Smooth muscle cell (in vitro differentiated cells): ENCODE results near the gene FMN2. TPM values are rescaled to one million over a fixed set of nuclear protein-coding genes. Genes with fewer than 3 reads are reported as not detected.

Experiments used
- DNase-seq: peaks from one replicate; lab custom pipeline; 2025; ENCODE audit not compliant: unreplicated experiment; lab: John Stamatoyannopoulos, UW
- H2AFZ ChIP-seq: fragments of 200-600 bp; sonication (generic); 2 replicates; pipeline ENCODE4 v1.6.0; 2016; ENCODE audit warnings: antibody characterized with exemption, low read depth, mild to moderate bottlenecking
- H3F3A ChIP-seq: fragments of 200-600 bp; sonication (generic); 2 replicates; pipeline ENCODE4 v1.6.0; 2017; ENCODE audit warnings: antibody characterized with exemption, low read depth
- H3K27ac ChIP-seq: fragments of 200-600 bp; sonication (generic); 2 replicates; pipeline ENCODE4 v1.5.1; 2016; ENCODE audit warnings: low read depth, mild to moderate bottlenecking
- H3K27me3 ChIP-seq: fragments of 200-600 bp; sonication (generic); 2 replicates; pipeline ENCODE4 v1.6.1; 2016; ENCODE audit warnings: low read depth, mild to moderate bottlenecking
- H3K36me3 ChIP-seq: fragments of 200-600 bp; sonication (generic); 2 replicates; pipeline ENCODE4 v1.5.1; 2016; ENCODE audit warnings: low read depth
- H3K4me1 ChIP-seq: fragments of 200-600 bp; sonication (generic); 2 replicates; pipeline ENCODE4 v1.5.1; 2016; ENCODE audit warnings: low read depth
- H3K4me2 ChIP-seq: fragments of 200-600 bp; sonication (generic); 2 replicates; pipeline ENCODE4 v1.6.0; 2016; ENCODE audit warnings: mild to moderate bottlenecking
- H3K4me3 ChIP-seq: fragments of 200-600 bp; sonication (generic); 2 replicates; pipeline ENCODE4 v1.5.1; 2016; ENCODE audit warnings: mild to moderate bottlenecking
- H3K79me2 ChIP-seq: fragments of 200-600 bp; sonication (generic); 2 replicates; pipeline ENCODE4 v1.6.0; 2016; ENCODE audit warnings: low read depth, mild to moderate bottlenecking
- H3K9ac ChIP-seq: fragments of 200-600 bp; sonication (generic); 2 replicates; pipeline ENCODE4 v1.6.0; 2016; ENCODE audit warnings: low read depth
- H3K9me3 ChIP-seq: fragments of 200-600 bp; sonication (generic); replicated peaks from 2 replicates; pipeline ENCODE4 v1.5.1; 2016; ENCODE audit warnings: low read depth
- H4K20me1 ChIP-seq: fragments of 200-600 bp; sonication (generic); 2 replicates; pipeline ENCODE4 v1.6.0; 2016; ENCODE audit warnings: low read depth
- WGBS: methylation state at CpG from one replicate; pipeline ENCODE4 v1.1.7; 2016; ENCODE audit warnings: low lambda C conversion rate; 5-methylcytosine and 5-hydroxymethylcytosine counted together
- polyA plus RNA-seq: library from polyadenylated mRNA; unstranded; fragments of >200 nt; fragmentation: Nextera tagmentation; extraction: Ambion mirVana; gene quantifications from 2 replicates; pipeline ENCODE4 v1.2.1, GENCODE V29; 2016
- total RNA-seq: library from RNA; depleted of rRNA; stranded (reverse); fragments of >200 nt; gene quantifications from 2 replicates; pipeline ENCODE4 v1.2.3, GENCODE V29; 2014
- TF ChIP-seq, protein P1 (sequence below): fragments of 200-600 bp; sonication (generic); IDR thresholded peaks from 2 replicates; pipeline ENCODE4 v1.5.1; 2017; ENCODE audit warnings: borderline replicate concordance, mild to moderate bottlenecking, antibody characterized with exemption; ENCODE audit not compliant: insufficient read depth, poor library complexity, severe bottlenecking

FMN2 gene
- total and polyA plus RNA-seq, 2 experiments from 2014 or later, result 1.9 to 6.2 TPM

DNA sequence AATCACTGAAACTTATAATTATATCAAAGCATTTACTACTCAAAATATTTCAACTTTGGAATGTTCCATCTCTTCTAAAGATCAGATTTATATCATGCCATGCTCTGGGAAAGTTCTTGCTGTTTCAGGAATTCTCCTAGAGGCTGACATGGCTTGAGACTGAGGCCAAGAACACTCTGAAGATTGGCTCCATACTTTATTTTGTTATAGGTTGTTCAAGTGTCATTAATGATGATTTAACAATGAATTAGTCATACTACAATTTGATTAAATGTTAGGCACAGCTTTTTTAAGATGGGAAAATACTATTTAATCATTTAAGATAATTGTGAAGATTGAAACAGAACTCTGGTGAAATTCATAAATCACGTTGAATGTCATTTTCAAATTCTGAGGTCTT lies 264.9 kb downstream of the FMN2 start:
- no peaks in the 10 kb centered on the region for H3K27me3 ChIP-seq
- WGBS, result 87% methylated on average over 1 of the region's 1 CpG
- H3K9me3 ChIP-seq, result no peaks in the 10 kb centered on the region
- H3K9ac ChIP-seq, result no peak overlapping the region
- H3K27ac ChIP-seq, result peak overlapping the region; percentile 40
- no peaks in the 10 kb centered on the region for H3K36me3 ChIP-seq
- no peak overlapping the region for H2AFZ ChIP-seq
- DNase-seq, result no peak
- no peak overlapping the region for H3K4me3 ChIP-seq
- peaks cover 6% of the 10 kb centered on the region for H3K4me1 ChIP-seq
- H3K79me2 ChIP-seq, result no peaks in the 10 kb centered on the region
- no peak overlapping the region for H3K4me2 ChIP-seq
- H3F3A ChIP-seq, result peaks cover 4% of the 10 kb centered on the region
- H4K20me1 ChIP-seq, result no peaks in the 10 kb centered on the region
- TF ChIP-seq, protein P1, sequence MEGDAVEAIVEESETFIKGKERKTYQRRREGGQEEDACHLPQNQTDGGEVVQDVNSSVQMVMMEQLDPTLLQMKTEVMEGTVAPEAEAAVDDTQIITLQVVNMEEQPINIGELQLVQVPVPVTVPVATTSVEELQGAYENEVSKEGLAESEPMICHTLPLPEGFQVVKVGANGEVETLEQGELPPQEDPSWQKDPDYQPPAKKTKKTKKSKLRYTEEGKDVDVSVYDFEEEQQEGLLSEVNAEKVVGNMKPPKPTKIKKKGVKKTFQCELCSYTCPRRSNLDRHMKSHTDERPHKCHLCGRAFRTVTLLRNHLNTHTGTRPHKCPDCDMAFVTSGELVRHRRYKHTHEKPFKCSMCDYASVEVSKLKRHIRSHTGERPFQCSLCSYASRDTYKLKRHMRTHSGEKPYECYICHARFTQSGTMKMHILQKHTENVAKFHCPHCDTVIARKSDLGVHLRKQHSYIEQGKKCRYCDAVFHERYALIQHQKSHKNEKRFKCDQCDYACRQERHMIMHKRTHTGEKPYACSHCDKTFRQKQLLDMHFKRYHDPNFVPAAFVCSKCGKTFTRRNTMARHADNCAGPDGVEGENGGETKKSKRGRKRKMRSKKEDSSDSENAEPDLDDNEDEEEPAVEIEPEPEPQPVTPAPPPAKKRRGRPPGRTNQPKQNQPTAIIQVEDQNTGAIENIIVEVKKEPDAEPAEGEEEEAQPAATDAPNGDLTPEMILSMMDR, result no peak

DNA sequence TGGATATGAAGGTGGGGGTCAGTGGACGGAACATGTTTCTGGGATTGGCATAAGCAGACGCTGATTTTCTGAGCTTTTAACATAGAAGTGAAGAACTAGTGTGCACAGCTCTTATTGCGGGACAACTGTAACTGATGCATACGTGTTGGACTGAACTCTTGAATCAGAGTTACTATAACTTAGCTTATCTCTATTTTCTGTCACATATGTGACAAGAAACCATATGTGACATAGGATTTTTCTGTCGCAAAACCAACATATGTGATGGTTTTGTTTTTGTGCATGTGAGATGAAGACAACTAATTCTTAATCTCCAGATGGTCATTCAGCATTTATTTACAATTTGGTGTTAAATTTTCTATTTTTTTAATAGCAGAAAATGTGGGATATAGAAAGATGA lies 270.4 kb downstream of the FMN2 start:
- TF ChIP-seq, protein P1, result no peak
- Histone ChIP-seq H3K9ac (no peak overlapping the region), H4K20me1 (no peaks in the 10 kb centered on the region), H3K79me2 (no peaks in the 10 kb centered on the region), H3K4me1 (no peaks in the 10 kb centered on the region), H3K9me3 (no peaks in the 10 kb centered on the region), H3F3A (no peaks in the 10 kb centered on the region), H3K4me3 (no peak overlapping the region), H2AFZ (no peak overlapping the region), H3K4me2 (no peak overlapping the region), H3K36me3 (no peaks in the 10 kb centered on the region), H3K27ac (no peak overlapping the region), H3K27me3 (no peaks in the 10 kb centered on the region)
- 97% methylated on average over 5 of the region's 5 CpGs for WGBS
- DNase-seq, result no peak

DNA sequence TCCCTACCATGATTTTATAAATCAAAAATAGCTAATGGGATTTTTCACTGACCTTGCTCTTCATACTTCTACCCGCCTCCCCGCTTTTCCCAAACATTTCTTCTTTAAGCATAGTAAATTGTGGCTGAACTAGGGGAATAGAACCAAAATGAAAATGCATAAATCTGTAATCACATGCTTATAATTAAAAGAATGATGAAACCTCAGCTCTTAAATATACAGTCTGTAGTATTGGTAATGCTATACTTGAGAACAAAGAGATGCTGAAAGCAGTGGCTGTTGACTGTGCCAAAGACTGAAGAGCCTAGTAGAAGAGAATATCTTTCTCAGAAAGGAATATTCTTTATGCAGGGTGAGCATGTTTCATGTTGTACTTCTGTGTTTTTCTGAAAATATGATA lies 271.1 kb downstream of the FMN2 start:
- H3K27me3 ChIP-seq, result no peaks in the 10 kb centered on the region
- TF ChIP-seq, protein P1, result no peak
- no peaks in the 10 kb centered on the region for H3K36me3 ChIP-seq
- 98% methylated on average over 2 of the region's 2 CpGs for whole genome bisulfite sequencing
- no peak overlapping the region for H2AFZ ChIP-seq
- no peaks in the 10 kb centered on the region for H3F3A ChIP-seq
- H4K20me1 ChIP-seq, result no peaks in the 10 kb centered on the region
- no peak overlapping the region for H3K4me3 ChIP-seq
- H3K79me2 ChIP-seq, result no peaks in the 10 kb centered on the region
- no peak for DNase-seq
- H3K27ac ChIP-seq, result no peak overlapping the region
- H3K9ac ChIP-seq, result no peak overlapping the region
- no peaks in the 10 kb centered on the region for H3K4me1 ChIP-seq
- no peaks in the 10 kb centered on the region for H3K9me3 ChIP-seq
- H3K4me2 ChIP-seq, result no peak overlapping the region

DNA sequence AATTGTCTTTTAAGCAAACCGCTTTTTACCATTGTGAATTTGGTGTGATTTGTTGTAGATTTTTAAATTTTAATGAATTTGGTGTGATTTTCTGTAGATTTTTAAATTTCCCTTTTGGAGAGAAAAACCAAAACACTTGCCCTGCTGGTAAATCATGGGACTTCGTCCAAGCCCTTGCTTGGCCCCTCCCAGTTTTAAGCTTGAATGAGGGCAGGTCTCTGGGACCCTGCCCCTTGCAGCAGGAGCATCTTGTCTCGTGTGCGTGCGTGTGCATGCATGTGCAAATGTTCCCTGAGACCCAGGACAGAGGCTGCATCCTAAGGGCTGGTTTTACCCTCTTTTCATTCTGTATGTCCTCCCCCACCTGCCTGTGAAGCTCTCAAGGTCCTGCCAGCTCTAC lies 271.6 kb downstream of the FMN2 start:
- H3K4me1 ChIP-seq, result no peaks in the 10 kb centered on the region
- no peaks in the 10 kb centered on the region for H3K27me3 ChIP-seq
- 65% methylated on average over 5 of the region's 5 CpGs for WGBS
- H3K36me3 ChIP-seq, result no peaks in the 10 kb centered on the region
- H3F3A ChIP-seq, result no peaks in the 10 kb centered on the region
- H4K20me1 ChIP-seq, result no peaks in the 10 kb centered on the region
- no peaks in the 10 kb centered on the region for H3K79me2 ChIP-seq
- no peak overlapping the region for H3K9ac ChIP-seq
- H3K27ac ChIP-seq, result no peak overlapping the region
- no peak overlapping the region for H3K4me2 ChIP-seq
- no peaks in the 10 kb centered on the region for H3K9me3 ChIP-seq
- H2AFZ ChIP-seq, result no peak overlapping the region
- TF ChIP-seq, protein P1, result no peak
- H3K4me3 ChIP-seq, result no peak overlapping the region
- no peak for DNase-seq
